GM21526 (cell line): Measurements from ENCODE around the gene LXN.

Experiments
- ATAC-seq: cut with Tn5 transposase; IDR thresholded peaks from one replicate; pipeline ENCODE4 v1.9.1; 2021; ENCODE audit warnings: moderate library complexity; ENCODE audit not compliant: unreplicated experiment, low FRiP score

The LXN gene

GRCh38 chr3:158671821-158672214 is 630 bp downstream of the LXN start:
- ATAC-seq = no peak

DNA sequence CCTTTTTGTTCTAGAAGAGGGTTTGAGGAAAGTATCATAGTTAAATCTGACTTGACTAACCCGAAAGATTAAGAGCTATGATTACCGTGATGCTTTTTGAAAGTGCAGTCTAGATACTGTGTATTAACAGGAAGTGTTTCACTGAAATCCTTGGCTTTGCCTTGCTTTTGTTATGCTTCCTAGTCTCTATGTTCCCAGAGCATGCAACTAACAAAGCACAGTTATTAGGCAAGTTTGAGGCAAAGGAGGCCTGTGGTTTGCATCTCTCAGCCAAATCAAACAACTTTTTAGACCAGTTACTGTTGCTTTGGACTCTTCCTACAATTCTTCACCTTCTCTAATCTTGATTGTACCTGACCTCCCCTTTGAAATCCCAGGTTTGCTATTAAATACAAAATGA is 3.9 kb downstream of the LXN start:
- no peak for ATAC-seq

DNA sequence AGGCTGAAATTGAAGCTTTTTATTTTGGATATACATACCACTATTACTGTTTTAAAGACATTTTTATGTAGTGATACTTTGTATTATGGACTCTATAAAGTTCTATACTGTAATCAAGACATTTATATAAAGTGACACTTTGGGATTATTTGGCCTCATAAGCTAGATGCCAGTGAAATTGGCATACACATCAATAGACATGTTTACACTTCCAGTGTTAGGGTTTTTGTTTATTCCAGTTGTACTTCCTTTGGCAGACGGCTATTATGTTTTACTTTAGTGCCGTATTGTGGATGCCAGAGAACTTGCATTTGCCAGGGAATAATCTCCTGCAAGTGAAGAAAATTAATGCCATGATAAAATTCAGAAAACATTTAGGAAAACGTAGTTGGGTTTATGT is 6.0 kb downstream of the LXN start:
- no peak for ATAC-seq

- no peak for ATAC-seq
Observed at GRCh38 chr3:158663832-158664231, 8.6 kb downstream of the LXN start.

GRCh38 chr3:158663246-158663645 is 9.2 kb downstream of the LXN start:
- ATAC-seq = no peak

- no peak for ATAC-seq
Observed at GRCh38 chr3:158660711-158661110, 11.7 kb downstream of the LXN start.

DNA sequence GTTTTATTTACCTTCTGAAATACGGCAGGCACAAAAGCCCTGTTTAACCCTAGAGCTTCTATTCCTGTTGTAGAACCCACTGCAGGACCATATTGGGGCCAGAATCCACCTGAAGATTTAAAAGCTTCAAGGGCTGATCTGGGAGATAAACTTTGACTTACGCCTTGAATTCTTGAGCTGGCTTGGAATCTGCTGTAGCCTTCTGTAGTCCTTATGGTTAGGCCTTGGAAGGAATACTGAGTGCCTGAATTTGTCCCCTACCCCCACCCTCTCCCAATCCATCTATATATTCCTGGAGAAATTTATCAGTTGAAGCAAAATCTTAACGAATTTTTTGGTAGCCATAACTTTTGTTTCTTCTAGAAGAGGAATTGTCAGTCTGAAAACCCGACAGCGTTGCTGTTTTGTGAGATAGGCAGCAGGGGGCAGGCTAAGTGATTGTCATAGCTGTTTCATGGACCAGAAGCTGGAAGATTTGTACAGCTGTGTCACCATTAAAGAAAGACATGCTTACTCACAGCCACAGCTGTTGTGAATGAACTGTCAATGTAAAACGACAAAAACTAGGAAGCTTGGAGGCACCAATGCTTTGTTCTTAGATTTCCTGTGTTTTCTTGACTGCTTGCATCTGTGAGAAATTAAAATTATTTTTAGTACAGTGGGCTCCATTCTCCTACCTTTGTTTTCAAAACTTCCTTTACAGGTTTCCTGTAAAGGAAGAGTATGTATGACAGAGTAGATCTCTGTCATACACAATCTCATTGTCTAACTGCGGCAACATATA is 12.8 kb downstream of the LXN start:
- ATAC-seq = peak; percentile 89

GRCh38 chr3:158658889-158659288 is 13.6 kb downstream of the LXN start:
- no peak for ATAC-seq

GRCh38 chr3:158652463-158652862 is 20.0 kb downstream of the LXN start:
- ATAC-seq = no peak

- no peak for ATAC-seq
Observed at GRCh38 chr3:158651192-158651591, 21.3 kb downstream of the LXN start.

- no peak for ATAC-seq
Observed at GRCh38 chr3:158649791-158650190, 22.7 kb downstream of the LXN start.

GRCh38 chr3:158644345-158644908 is 28.0 kb downstream of the LXN start, which contains the start of gene GFM1:
Gene GFM1, plus strand, starts transcription at chr3:158644527. Its CDS starts 108 bp downstream, at chr3:158644635.
- ATAC-seq = peak; percentile 99

DNA sequence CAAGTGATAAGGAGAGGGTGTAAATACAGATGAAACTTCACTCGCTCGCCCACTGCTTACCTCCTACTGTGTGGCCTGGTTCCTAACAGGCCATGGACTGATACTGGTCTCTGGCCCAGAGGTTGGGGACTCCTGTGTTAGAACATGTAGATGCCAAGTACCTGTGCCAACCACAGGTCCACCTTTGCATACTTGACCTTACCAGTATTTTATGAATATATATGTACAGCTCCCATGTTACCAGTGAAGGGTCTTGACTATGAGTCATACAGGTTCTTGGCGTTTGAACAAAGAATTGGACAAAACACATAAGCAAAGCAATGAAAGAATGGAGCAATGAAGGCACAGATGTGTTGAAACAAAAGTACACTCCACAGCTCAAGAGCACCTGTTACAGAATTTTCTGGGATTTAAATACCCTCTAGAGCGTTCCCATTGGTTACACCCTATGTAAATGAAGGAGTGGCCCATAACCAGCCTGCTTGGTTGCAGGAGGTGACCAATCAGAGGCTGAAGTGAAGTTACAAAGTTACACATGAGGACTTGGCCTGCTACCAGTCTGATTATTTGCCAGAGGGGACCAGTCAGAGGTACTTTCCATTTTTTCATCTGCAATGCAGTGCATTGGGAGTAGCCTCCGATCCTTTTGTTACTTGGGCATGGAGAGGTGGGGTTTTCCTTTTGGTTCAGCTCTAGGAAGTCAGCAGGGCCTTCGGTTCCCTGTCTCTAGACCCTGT is 29.8 kb downstream of the LXN start:
- no peak for ATAC-seq

GRCh38 chr3:158642005-158642404 is 30.4 kb downstream of the LXN start:
- ATAC-seq = no peak

GRCh38 chr3:158640646-158641045 is 31.8 kb downstream of the LXN start:
- ATAC-seq = no peak

DNA sequence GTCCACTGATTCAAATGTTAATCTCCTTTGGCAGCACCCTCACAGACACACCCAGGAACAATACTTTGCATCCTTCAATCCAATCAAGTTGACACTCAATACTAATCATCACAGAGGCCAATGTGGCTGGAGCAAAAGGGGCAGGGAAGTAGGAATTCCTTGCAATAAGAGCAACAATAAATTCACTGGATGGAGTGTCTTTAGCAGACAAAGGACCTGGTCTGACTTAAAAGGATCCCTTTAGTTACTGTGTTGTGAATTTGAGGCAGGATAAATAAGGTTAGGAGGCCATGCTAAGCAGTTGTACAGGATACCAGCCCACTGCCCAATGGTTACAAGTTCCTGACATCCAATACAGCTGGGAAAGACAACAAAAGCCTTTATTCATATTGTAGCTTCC is 40.5 kb downstream of the LXN start:
- no peak for ATAC-seq

GRCh38 chr3:158625881-158626280 is 46.6 kb downstream of the LXN start:
- ATAC-seq = no peak

DNA sequence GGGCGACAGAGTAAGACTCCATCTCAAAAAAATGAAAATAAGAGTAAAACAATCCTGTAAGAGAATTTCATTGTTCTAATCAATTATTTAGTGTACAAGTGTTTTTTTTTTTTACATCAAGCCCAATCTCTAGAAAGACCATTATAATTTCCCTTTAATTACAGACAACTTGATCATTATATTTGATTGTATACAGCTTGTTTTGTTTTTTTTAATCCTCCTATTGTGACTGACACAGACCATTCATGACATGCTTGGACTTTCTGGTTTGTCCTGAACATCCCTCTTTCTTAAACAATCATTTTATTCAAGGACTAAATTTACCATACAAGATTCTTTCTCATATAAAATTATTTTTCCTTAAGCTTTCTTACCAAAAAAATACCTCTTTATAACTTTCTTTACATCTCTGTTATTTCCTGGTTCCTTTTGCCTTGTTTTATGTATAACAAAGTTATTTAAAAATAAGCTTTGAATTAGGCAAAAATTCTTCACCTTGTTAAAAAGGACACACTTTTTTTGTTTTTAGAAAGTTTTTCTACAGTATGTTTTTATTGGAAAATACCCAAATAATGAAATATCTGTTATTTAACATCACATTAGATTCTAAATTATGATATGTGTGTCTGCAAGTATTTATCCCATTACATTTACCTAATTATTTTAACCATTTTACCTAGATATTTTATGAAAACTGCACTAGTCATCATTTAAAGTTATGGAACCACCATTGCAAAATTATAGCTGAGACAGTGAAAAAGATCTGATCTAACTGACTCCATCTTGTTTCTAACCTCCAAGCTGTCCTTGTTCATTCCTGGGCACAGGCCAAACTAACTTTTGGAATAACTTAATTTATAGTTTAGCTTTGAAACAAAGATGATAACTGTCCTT is 54.2 kb downstream of the LXN start:
- ATAC-seq = no peak
